HL-60/S4 (cell line): ENCODE measurements around the gene GALNT14.

Experiments
- in situ Hi-C: fragments of 300-500 bp; cut with MboI; formaldehyde crosslinking; loops from 2 replicates; pipeline ENCODE4 v1.14.3; 2022; ENCODE audit warnings: low sequenced_read_pairs

Gene GALNT14

DNA sequence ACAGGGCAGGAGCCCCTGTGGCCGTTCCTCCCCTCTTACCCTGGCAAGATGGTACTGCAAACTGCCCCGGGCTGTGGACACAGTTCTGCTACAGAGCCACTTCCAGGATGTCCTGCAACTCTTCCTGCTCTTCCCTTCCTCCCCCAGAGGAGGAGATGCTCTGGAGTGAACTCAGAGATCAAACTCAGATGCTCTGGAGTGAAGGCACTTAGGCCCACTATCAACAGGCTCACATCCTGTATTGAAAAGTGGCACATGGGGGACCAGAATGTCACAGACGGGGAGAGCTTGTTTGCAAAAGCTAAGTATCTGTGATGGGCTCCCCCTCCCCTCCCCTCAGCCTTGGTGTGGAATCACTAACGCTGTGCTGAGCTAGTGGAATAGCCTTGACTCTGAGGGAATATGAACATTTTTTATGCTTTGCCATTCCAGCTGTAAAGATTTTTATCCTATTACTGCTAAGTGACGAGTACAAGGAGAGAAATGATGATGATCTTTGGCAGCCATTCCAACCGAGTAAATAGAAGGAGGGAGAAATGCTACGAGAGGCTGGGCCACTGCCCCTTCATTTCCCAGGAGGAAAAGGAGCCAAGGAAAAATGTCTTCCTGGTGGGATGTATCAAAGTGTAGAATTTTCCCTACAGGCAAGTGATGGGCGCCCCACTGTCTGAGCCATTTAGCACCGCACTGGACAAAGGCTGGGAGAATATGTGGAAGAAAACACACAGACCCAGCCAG is 152.6 kb downstream of the GALNT14 start:
- in situ Hi-C loops: no loop called here

GRCh38 chr2:30984148-30984547 is 154.1 kb downstream of the GALNT14 start:
- in situ Hi-C loops: no loop called here

- in situ Hi-C loops: no loop called here
Measured at GRCh38 chr2:30981510-30981909, 156.7 kb downstream of the GALNT14 start.

DNA sequence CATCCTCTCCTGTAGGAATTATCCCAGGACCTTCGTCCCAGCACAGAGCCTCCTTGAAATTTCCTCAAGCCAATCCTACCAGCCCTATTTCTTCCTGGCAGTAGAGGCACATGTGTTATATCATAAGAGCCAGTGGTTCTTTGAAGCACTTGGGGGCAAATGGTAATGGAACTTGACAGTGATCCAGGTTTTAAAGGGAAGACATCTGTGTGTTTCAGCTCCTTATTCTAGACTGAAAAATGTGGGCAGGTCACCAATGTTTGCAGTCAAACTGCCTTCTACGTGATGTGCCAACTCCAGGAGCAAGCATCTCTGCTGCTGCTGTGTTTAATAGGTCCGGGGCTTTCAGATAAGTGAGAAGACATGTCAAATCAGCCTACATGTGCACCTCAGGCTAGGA is 157.1 kb downstream of the GALNT14 start:
- in situ Hi-C loops: no loop called here

GRCh38 chr2:30979822-30980245 is 158.4 kb downstream of the GALNT14 start:
- in situ Hi-C loops: no loop called here

- in situ Hi-C loops: no loop called here
Measured at GRCh38 chr2:30978854-30979253, 159.4 kb downstream of the GALNT14 start.

GRCh38 chr2:30978044-30978443 is 160.2 kb downstream of the GALNT14 start:
- in situ Hi-C loops: no loop called here

GRCh38 chr2:30975156-30975555 is 163.1 kb downstream of the GALNT14 start:
- in situ Hi-C loops: no loop called here

GRCh38 chr2:30974554-30974953 is 163.7 kb downstream of the GALNT14 start:
- in situ Hi-C loops: no loop called here

DNA sequence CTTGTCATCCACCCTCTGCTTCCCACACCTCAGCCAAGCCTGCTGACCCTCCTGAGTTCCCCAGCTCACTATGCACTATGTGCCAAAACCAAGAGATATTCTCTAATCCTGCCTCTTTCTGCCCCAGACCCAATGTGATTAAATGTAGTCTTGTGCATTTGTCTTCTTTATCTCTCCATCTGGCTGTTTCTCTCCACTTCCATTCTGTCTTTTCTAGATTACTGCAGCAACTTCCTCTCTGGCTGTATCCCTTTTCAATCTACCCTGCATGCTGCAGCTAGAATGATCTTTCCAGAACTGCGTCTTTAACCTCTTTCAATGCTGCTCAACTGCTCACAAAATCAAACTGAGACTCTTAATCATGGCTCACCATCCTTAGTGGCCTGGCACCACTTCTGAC is 164.1 kb downstream of the GALNT14 start:
- in situ Hi-C loops: no loop called here

DNA sequence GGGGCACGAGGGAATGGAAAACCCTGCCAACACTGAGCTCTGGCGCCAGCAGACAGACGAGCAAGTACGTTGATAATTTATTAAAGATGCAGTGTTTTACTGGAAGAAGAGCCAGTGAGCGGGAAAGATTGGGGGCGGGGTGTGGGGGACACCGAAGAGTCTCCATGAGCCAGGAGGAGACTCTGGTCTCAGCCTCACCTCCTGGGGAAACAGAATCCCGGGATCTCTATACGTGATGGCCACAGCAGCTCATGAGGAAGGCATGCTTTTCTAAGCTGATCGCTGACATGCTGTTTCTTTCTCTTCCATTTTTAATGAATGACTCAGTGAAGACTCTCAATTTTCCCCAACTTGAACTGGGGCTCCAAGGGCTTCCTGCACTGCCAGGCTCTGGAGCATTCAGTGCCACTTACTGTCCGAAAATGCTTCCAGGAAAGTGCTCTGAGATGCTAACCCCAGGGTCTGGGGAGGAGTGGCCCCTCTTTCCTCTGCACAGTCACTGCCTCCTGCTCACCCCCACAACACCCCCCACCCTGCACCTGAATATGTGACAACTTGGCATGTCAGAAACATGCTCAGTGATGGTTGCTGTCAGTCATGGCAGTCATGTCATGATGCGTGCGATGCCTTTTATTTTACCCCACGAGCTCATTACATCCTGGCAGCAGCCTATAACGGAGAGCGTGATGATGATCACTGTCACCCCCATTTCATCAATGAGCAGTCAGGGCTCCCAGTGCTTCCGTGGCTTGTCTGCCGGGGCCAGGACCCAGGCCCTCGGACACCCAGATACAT is 166.8 kb downstream of the GALNT14 start:
- in situ Hi-C loops: no loop called here

GRCh38 chr2:30968660-30969397 is 169.4 kb downstream of the GALNT14 start:
- in situ Hi-C loops: no loop called here

- in situ Hi-C loops: no loop called here
Measured at GRCh38 chr2:30966786-30967185, 171.5 kb downstream of the GALNT14 start.

GRCh38 chr2:30965022-30965531 is 173.2 kb downstream of the GALNT14 start:
- in situ Hi-C loops: no loop called here

DNA sequence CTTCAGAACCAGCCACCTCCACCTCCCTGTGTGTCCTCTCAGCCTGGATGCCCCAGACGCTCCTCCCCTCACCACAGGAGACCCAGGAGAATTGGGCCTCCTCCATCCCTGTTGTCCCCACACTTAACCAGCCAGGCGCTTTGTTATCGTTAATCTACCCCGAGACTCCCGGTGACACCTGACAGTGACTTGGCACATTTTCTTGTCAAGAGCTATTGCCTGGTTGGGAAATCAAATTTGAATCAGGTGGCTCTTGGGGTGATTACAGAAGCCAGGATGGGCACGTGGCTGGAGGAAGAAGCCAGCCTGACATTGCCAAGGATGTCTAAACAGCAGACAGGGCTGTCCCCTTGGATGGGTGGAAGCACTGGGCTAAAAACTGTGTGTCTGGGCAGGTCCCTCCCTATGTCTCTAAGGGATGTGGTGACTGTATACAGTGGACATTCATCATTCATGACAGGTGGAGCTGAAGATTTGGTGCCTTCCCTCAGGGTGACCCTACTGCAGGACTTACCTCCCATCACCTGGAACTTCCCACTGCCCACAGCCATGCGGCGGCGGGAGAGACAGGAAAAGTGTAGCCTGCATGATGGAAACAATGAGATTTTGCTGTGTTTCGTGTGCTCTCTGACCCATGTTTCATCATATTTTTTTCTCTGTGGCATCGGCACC is 173.8 kb downstream of the GALNT14 start:
- in situ Hi-C loops: no loop called here

- in situ Hi-C loops: no loop called here
Measured at GRCh38 chr2:30963184-30963583, 175.1 kb downstream of the GALNT14 start.

DNA sequence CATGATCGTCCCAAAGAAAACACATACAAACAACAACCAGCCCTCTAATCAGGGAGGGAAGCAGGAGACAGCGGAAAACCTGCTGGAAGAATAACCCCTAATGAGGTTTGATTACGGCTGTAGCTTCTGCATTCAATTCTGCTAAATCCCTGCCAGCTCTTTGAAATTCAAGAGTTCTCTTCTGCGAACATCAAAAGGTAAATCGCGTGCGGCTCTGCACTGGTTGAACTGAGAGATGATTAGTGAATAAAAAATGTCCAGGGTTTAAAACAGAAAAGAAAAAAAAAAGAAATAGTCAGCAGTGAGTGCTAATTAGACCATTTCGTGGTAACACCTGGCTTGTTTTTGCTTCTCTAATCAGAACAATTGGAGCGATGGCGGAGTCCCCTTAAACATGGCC is 178.0 kb downstream of the GALNT14 start:
- in situ Hi-C loops: no loop called here

DNA sequence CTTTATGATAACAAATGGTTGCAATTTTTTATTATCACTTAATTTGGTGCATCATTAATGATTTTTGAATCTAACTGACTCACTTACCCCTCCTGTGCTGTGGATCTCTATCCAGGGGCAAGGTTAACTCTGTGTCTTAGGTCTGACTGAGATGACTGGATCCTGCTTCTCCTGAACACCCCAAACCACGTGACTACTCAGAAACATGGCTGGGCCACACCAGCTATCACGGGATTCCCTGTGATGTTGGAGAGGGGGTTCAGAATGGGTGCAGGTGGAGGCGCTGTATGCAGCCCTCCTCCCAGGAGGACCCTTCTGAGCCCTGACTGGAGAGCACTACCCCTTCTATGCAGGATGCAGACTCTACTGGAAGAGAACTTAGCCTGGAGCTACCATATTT is 178.6 kb downstream of the GALNT14 start:
- in situ Hi-C loops: no loop called here

DNA sequence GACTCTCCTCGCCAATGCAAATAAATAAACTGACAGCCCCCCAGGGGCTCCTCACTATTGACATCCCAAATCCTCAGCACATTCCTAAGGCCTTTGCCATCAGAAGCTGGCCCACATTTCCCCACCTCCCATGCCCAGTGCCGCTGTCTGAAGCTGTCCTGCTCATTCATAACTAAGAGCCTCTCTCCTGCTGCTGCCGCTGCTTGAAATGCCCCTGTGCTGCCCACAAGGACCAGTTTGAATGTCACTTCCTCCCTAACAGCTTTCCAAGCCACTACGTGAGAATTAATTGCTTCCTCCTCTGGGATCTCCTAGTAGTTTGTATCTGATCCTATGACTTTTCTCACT is 179.3 kb downstream of the GALNT14 start:
- in situ Hi-C loops: no loop called here

DNA sequence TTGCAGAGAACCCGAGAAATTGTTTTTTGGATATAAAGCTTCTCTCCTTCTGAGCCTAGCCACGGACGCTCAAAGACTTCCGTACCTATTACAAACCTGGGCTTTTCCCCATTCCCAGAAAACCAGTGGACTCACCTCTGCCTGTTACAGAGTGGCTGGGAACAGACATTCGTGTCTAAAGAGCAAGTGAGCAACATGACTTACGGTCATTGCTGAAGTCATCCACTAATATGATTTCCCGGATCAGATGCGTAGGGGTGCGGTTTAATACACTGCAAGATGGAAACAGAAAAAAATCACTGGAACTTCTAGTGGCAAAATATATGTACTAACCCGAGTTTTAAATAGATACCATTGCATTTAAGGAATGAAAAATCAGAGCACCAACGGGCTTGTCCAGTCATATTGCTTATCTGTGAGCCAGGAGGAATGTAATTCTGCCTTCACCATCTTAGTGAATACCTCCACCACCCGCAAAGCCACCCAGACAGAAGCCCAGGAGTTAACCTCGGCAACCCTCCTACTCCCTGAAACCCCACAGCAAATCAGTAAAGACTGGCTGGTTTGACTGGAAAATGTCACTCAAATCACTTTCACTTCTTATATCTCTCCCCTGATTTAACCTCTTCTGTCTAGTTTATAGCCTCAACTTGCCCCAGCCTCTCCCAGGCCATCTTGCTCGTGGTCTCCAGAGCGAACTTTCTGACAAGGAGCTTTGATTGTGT is 179.9 kb downstream of the GALNT14 start:
- in situ Hi-C loops: no loop called here
